Ishikawa (cell line): Measurements from ENCODE around the gene GALNT9.

ENCODE experiments used
- CEBPB ChIP-seq: IDR thresholded peaks from 2 replicates; pipeline ENCODE4 v1.6.1; 2012
- CREB1 ChIP-seq: IDR thresholded peaks from 2 replicates; pipeline ENCODE4 v1.6.1; 2012; ENCODE audit warnings: low read depth
- EGR1 ChIP-seq: IDR thresholded peaks from 2 replicates; pipeline ENCODE4 v1.6.1; 2012
- EP300 ChIP-seq: IDR thresholded peaks from 2 replicates; pipeline ENCODE4 v1.6.1; 2012; ENCODE audit warnings: borderline replicate concordance
- FOXM1 ChIP-seq: IDR thresholded peaks from 2 replicates; pipeline ENCODE4 v1.6.1; 2012; ENCODE audit warnings: low read depth, borderline replicate concordance
- NFIC ChIP-seq: IDR thresholded peaks from 2 replicates; pipeline ENCODE4 v1.6.1; 2012
- RAD21 ChIP-seq: IDR thresholded peaks from 2 replicates; pipeline ENCODE4 v1.6.1; 2012; ENCODE audit warnings: low read depth
- REST ChIP-seq: IDR thresholded peaks from 2 replicates; pipeline ENCODE4 v1.6.1; 2012; ENCODE audit warnings: low read depth, mild to moderate bottlenecking
- TAF1 ChIP-seq: IDR thresholded peaks from 2 replicates; pipeline ENCODE4 v1.6.1; 2012; ENCODE audit warnings: low read depth, mild to moderate bottlenecking
- TCF12 ChIP-seq: IDR thresholded peaks from 2 replicates; pipeline ENCODE4 v1.6.1; 2012; ENCODE audit warnings: low read depth
- TEAD4 ChIP-seq: IDR thresholded peaks from 2 replicates; pipeline ENCODE4 v1.6.1; 2012
- YY1 ChIP-seq: IDR thresholded peaks from 2 replicates; pipeline ENCODE4 v1.6.1; 2012; ENCODE audit warnings: low read depth
- ZBTB7A ChIP-seq: IDR thresholded peaks from 2 replicates; pipeline ENCODE4 v1.6.1; 2012; ENCODE audit warnings: low read depth
- TF ChIP-seq, protein P1 (sequence below): IDR thresholded peaks from 2 replicates; pipeline ENCODE4 v1.6.1; 2012
- TF ChIP-seq, protein P2 (sequence below): IDR thresholded peaks from 2 replicates; pipeline ENCODE4 v1.6.1; 2012

GALNT9 gene

GRCh38 chr12:132171968-132172521 lies 157.3 kb downstream of the GALNT9 start:
- TF ChIP-seq EGR1 = no peak
- no peak for TF ChIP-seq ZBTB7A
- no peak for TF ChIP-seq RAD21
- TF ChIP-seq, protein P1, sequence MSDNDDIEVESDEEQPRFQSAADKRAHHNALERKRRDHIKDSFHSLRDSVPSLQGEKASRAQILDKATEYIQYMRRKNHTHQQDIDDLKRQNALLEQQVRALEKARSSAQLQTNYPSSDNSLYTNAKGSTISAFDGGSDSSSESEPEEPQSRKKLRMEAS = no peak
- TF ChIP-seq TAF1 = no peak
- no peak for TF ChIP-seq NFIC
- no peak for TF ChIP-seq FOXM1
- TF ChIP-seq, protein P2, sequence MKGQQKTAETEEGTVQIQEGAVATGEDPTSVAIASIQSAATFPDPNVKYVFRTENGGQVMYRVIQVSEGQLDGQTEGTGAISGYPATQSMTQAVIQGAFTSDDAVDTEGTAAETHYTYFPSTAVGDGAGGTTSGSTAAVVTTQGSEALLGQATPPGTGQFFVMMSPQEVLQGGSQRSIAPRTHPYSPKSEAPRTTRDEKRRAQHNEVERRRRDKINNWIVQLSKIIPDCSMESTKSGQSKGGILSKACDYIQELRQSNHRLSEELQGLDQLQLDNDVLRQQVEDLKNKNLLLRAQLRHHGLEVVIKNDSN = no peak
- TF ChIP-seq EP300 = no peak
- TF ChIP-seq YY1 = no peak
- TF ChIP-seq CEBPB = no peak
- TF ChIP-seq REST = no peak
- TF ChIP-seq TEAD4 = no peak
- TF ChIP-seq CREB1 = no peak

DNA sequence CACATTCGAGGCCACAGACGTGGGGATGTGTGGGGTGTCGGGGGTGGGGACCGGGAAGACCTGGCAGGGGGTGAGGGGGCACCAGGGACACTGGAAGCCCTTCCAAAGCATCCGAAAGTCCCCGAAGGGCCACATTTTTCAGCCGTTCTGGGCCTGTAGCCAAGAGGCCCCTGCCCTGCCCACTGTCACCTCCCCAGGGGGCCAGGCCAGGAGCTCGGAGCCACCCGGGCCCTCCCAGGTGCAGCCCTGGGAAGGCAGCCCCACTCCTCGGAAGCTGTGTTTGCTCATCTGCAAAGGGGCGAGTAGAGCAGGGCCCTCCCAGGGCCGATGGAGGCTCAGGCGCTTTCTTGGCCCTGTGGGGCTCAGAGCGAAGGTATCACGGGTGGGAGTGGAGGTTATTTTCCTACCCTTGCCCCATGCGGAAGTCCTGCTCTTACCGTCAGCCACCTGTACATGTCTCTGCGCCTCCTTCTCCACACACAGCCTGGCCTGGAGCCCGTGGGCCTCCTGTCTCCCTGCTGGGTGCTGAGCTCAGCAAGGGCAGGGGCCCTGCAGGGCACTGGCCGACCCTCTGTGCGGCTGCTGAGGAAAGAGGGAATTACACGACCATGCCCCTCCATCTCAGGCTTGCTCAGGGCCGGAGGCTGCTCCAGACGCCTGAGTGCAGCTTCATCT lies 158.0 kb downstream of the GALNT9 start:
- no peak for TF ChIP-seq YY1
- TF ChIP-seq, protein P2 = no peak
- TF ChIP-seq, protein P1 = no peak
- TF ChIP-seq CEBPB = no peak
- TF ChIP-seq FOXM1 = no peak

DNA sequence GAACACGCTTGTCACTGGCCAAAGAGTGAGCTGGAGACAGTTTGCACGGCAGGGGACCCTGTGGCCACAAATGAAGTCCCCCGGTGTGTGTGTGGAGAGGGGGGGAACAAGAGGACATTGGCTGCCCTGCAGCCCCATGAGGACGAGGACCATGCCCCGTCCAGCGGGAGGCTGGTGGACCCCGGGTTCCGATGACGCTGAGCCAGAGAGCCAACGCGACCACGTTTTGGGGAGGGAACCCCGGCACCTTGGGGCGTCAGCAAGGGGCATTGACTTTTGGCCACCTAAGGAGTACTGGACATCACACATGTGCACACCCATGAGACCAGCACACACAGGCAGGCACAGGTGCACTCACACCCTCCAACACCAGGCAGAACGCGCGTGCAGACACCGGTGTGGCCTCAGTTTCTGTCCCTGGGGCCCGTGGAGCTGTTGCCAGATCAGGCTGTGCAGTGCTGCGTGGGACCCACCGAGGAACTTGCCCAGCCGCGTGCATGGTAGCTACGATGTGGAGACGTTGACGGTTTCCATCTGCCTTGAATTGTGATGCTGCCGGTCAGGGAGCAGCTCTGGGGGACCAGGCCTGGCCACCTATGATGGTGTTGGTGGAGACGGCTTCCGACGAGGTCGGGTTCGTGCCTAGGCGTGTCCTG lies 158.6 kb downstream of the GALNT9 start:
- TF ChIP-seq REST (no peak), CREB1 (no peak), TAF1 (no peak), TCF12 (no peak), ZBTB7A (no peak), TEAD4 (no peak)
- TF ChIP-seq, protein P1 = no peak
- TF ChIP-seq, protein P2 = no peak

- TF ChIP-seq RAD21 = no peak
- no peak for TF ChIP-seq ZBTB7A
- TF ChIP-seq EP300 = no peak
- TF ChIP-seq, protein P1 = no peak
- no peak for TF ChIP-seq TEAD4
Observed at GRCh38 chr12:132170094-132170636, 159.2 kb downstream of the GALNT9 start.

GRCh38 chr12:132169376-132169775 lies 160.0 kb downstream of the GALNT9 start:
- TF ChIP-seq, protein P2 = peak; percentile 33; the same call in 1 of the 2 replicates
- no peak for TF ChIP-seq EGR1
- no peak for TF ChIP-seq ZBTB7A
- no peak for TF ChIP-seq EP300
- TF ChIP-seq, protein P1 = no peak
